Colonic mucosa (tissue), 4 donors: Measurements from ENCODE around the gene GLRB. TPM values are rescaled to one million over a fixed set of nuclear protein-coding genes. Genes with fewer than 3 reads are reported as not detected.

ENCODE experiments used
- DNase-seq: peaks from one replicate; pipeline ENCODE4 v3.0.0-alpha.2; 2020
- H3K27ac ChIP-seq: fragments of 200-600 bp; one replicate; pipeline ENCODE4 v1.8.0; 2021
- H3K27me3 ChIP-seq: fragments of 200-600 bp; one replicate; pipeline ENCODE4 v1.8.0; 2021
- H3K36me3 ChIP-seq: fragments of 200-600 bp; one replicate; pipeline ENCODE4 v1.8.0; 2021
- H3K4me1 ChIP-seq: fragments of 200-600 bp; one replicate; pipeline ENCODE4 v1.8.0; 2021; ENCODE audit warnings: mild to moderate bottlenecking
- H3K4me3 ChIP-seq: fragments of 200-600 bp; one replicate; pipeline ENCODE4 v1.8.0; 2021
- H3K9ac ChIP-seq, 2 donors: one replicate each; pipeline ENCODE4 v1.7.0; 2013; ENCODE audit warnings: control low read depth in 2 of 2, low read depth in 2 of 2, low read length in 2 of 2
- H3K9me3 ChIP-seq: fragments of 200-600 bp; one replicate; pipeline ENCODE4 v1.8.0; 2021
- CTCF ChIP-seq: fragments of 200-600 bp; IDR thresholded peaks from one replicate; pipeline ENCODE4 v1.8.0; 2022; ENCODE audit warnings: antibody characterized with exemption, mild to moderate bottlenecking
- intact Hi-C: fragments of 100-400 bp; cut with DNase I; formaldehyde crosslinking; loops from one replicate; pipeline ENCODE4 v1.14.1; 2022
- total RNA-seq, 2 donors: library from RNA; stranded (reverse); fragmentation: NEBNext Ultra II Directional in 1 of 2; extraction: Animal tissue kit (Norgen Biotek cat#: 25700) in 1 of 2; gene quantifications; one replicate each; pipeline ENCODE4 v1.2.1, GENCODE V29; 2021
- donor health status: healthy.
- donor health status: DM: no; HTN: no; CAD: no.
- donor health status: DM: no; HTN: no; CAD: no.

Gene GLRB
- total RNA-seq, 2 donors from 2014 or later: 0.37 to 0.42 TPM

GRCh38 chr4:157195374-157195773, 119.4 kb downstream of the GLRB start:
- no peaks in the 10 kb centered on the region for H3K9me3 ChIP-seq
- H3K4me1 ChIP-seq: no peaks in the 10 kb centered on the region
- H3K36me3 ChIP-seq: no peaks in the 10 kb centered on the region
- no peak for DNase-seq
- no peak overlapping the region for H3K4me3 ChIP-seq
- no peak overlapping the region for H3K9ac ChIP-seq
- TF ChIP-seq CTCF: no peak
- no peak overlapping the region for H3K27ac ChIP-seq
- intact Hi-C loops: no loop called here
- H3K27me3 ChIP-seq: no peaks in the 10 kb centered on the region

- no peak for TF ChIP-seq CTCF
- H3K4me3 ChIP-seq: no peak overlapping the region
- intact Hi-C loops: no loop called here
Measured at GRCh38 chr4:157196046-157196445, 120.1 kb downstream of the GLRB start.

GRCh38 chr4:157204634-157205244, 128.8 kb downstream of the GLRB start:
- peak; percentile 28 for TF ChIP-seq CTCF
- no peak overlapping the region for H3K9ac ChIP-seq
- H3K9me3 ChIP-seq: no peaks in the 10 kb centered on the region
- H3K4me3 ChIP-seq: no peak overlapping the region
- intact Hi-C loops: loop anchor here (10.0 kb wide), 1 partner anchor 730 kb away; no protein-coding TSS in a partner anchor
- no peaks in the 10 kb centered on the region for H3K4me1 ChIP-seq
- no peaks in the 10 kb centered on the region for H3K36me3 ChIP-seq
- DNase-seq: no peak
- H3K27me3 ChIP-seq: no peaks in the 10 kb centered on the region
- H3K27ac ChIP-seq: no peak overlapping the region

More at GRCh38 chr4:157196046-157196445, 120.1 kb downstream of the GLRB start:
- H3K9ac ChIP-seq: no peak overlapping the region
- H3K36me3 ChIP-seq: no peaks in the 10 kb centered on the region
- H3K4me1 ChIP-seq: no peaks in the 10 kb centered on the region
- no peak for DNase-seq
- no peak overlapping the region for H3K27ac ChIP-seq
- no peaks in the 10 kb centered on the region for H3K27me3 ChIP-seq
- no peaks in the 10 kb centered on the region for H3K9me3 ChIP-seq

- DNase-seq: no peak
- intact Hi-C loops: loop anchor here (2.0 kb wide), 1 partner anchor 759 kb away; no protein-coding TSS in a partner anchor
- no peaks in the 10 kb centered on the region for H3K9me3 ChIP-seq
- H3K27me3 ChIP-seq: peaks cover 27% of the 10 kb centered on the region
- no peak overlapping the region for H3K4me3 ChIP-seq
- TF ChIP-seq CTCF: no peak
- H3K4me1 ChIP-seq: no peaks in the 10 kb centered on the region
- H3K9ac ChIP-seq: no peak overlapping the region
- no peak overlapping the region for H3K27ac ChIP-seq
- no peaks in the 10 kb centered on the region for H3K36me3 ChIP-seq
Measured at GRCh38 chr4:157217708-157218107, 141.8 kb downstream of the GLRB start.

GRCh38 chr4:157219711-157220370, 143.9 kb downstream of the GLRB start:
- Histone ChIP-seq H3K9me3 (no peaks in the 10 kb centered on the region), H3K27ac (no peak overlapping the region), H3K4me1 (no peaks in the 10 kb centered on the region), H3K36me3 (no peaks in the 10 kb centered on the region), H3K4me3 (no peak overlapping the region), H3K27me3 (peaks cover 29% of the 10 kb centered on the region), H3K9ac (no peak overlapping the region)
- no peak for DNase-seq
- TF ChIP-seq CTCF: no peak
- intact Hi-C loops: loop anchor here (2.0 kb wide), 1 partner anchor 757 kb away; no protein-coding TSS in a partner anchor
